HG03565 (cell line): ENCODE measurements around the gene ZDHHC8.

ENCODE experiments used
- ATAC-seq: cut with Tn5 transposase; IDR thresholded peaks from one replicate; pipeline ENCODE4 v1.9.1; 2021; ENCODE audit warnings: mild to moderate bottlenecking, moderate library complexity; ENCODE audit not compliant: unreplicated experiment

ZDHHC8 gene

DNA sequence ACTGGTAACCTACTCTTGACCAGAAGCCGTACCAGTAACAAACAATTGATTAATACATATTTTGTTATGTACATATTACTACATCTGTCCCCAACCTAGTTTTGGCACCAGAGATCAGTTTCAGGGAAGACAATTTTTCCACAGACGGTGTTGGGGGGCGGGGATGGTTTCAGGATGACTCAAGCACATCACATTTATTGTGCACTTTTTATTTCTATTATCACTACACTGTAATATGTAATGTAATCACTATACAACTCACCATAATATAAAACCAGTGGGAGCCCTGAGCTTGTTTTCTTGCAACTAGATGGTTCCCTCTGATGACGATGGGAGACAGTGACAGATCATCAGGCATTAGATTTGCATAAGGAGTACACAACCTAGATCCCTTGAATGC lies 36.1 kb upstream of the ZDHHC8 start:
- no peak for ATAC-seq

DNA sequence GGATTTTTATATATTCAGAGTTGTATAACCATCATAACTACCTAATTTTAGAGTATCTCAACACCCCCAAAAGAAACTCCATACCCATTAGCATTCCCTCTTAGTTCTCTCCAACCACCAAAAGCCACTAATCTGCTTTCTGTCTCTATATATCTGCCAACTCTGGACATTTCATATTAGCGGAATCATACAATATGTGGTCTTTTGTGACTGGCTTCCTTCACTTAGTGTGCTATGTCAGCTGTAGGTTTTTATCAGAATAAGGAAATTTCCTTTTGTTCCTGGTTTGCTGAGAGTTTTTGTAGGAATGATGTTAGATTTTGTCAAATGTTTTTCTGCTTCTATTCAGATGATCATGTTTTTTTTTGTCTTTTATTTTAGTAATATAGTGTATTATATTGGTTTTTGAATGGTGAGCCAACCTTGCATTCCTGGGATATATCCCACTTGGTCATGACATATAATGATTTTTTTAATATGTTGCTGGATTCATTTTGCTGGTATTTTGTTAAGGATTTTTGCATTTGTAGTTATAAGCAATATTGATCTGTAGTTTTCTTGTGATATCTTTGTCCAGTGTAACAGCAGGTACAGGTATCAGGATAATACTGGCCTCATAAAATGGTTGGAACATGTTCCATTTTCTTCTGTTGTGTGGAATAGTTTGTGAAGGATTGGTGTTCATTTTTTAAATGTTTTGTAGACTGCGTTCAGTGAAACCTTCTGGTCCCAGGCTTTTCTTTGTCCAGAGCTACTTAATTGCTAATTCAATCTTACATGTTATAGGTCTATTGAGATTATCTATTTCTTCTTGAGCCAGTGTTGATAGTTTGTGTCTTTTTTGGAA lies 34.8 kb upstream of the ZDHHC8 start:
- ATAC-seq = no peak

- ATAC-seq = no peak
Measured at GRCh38 chr22:20099099-20099711, 32.4 kb upstream of the ZDHHC8 start.

- no peak for ATAC-seq
Measured at GRCh38 chr22:20101638-20102037, 30.0 kb upstream of the ZDHHC8 start.

- ATAC-seq = no peak
Measured at GRCh38 chr22:20102203-20102780, 29.3 kb upstream of the ZDHHC8 start.

DNA sequence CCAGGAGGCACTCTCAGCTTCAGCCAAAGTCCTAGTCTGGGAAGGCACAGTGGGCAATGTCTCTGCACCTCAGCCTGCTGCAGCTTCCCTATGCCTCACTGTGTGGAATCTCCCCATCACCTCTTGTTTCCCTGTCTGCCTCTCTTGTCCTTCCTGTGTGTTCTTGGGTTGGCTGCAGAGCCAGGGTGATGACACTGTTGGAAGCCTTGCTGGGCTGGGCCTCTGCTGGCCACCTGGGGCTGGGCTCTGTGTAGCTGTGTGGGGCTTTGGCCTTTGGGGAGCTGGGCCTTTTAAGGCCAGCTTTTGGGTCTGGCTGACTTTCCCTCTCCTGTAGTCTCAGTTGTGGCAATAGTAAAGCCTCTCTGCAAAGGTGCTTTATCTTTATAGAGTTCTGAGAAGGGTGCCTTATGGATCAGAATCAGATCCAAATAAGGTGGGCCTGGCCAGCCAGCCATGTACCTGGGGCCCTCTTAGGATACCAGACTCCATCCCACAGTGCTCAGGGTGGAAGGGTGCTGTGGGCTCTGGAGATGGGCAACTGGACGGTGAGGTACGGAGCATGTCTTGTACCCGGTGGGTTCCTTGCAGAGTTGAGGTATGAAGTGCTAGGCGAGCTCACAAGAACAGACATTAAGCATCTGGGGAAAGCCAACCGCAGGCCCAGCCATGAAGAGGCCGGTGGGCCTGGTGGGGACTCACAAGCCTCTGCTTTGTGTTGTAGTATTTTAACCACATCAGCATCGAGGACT lies 26.0 kb upstream of the ZDHHC8 start:
- no peak for ATAC-seq

GRCh38 chr22:20106205-20106848 lies 25.3 kb upstream of the ZDHHC8 start:
- ATAC-seq = no peak

DNA sequence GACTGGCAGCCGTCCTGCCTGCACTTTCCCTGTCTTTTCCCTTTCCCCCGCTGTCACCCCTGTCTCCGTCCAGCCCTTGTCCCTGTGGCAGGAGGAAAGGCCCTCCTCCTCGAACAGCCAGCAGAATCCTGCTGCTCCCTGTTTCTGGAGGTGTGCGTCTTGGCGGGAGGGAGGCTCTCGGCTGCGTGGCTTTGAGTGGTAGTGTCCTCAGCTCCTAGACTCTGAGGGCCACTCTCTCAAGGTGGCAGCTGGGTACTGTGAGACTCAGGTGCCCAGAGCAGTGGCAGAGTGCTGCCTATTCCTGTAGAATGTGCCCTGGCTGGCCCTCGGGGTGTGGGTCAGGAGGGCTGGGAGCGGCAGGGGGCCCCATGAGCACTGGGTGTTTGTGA lies 24.8 kb upstream of the ZDHHC8 start:
- no peak for ATAC-seq

GRCh38 chr22:20107471-20107901 lies 24.1 kb upstream of the ZDHHC8 start:
- ATAC-seq = no peak

GRCh38 chr22:20107951-20108756 lies 23.4 kb upstream of the ZDHHC8 start:
- ATAC-seq = no peak

GRCh38 chr22:20108757-20109230 lies 22.8 kb upstream of the ZDHHC8 start:
- no peak for ATAC-seq

GRCh38 chr22:20109411-20110358 lies 21.9 kb upstream of the ZDHHC8 start:
- no peak for ATAC-seq

DNA sequence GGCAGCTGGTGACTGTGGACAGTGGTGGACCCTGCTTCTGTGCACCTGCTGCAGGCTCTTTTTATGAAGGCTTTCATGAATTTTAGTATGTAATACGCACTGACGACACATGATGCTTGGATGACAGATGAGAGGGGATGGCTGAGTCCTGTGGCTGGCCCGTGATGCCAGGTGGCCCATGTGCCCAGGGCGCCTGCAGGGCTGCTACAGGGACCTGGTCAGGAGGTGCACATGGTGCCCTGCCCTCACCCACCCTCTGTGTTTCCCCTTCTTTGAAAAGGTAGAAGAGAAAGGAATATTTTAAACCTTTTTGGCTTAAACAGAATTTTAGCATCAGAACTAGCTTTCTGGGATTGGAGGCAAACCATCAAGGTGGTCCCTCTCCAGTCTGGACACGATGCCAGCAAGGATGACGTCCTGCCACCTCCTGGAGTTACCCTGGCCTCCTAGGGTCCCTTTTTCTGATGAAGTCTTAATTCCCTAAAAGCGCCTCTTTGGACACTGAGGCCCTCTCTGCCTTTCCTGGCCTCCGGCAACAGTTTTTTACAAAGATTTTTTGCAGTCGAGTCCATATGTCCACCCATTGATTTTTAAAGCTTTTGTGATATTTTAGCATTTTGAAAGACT lies 21.1 kb upstream of the ZDHHC8 start:
- ATAC-seq = no peak

- ATAC-seq = no peak
Measured at GRCh38 chr22:20111045-20111688, 20.4 kb upstream of the ZDHHC8 start.

GRCh38 chr22:20111689-20112622 lies 19.6 kb upstream of the ZDHHC8 start:
- ATAC-seq = no peak

DNA sequence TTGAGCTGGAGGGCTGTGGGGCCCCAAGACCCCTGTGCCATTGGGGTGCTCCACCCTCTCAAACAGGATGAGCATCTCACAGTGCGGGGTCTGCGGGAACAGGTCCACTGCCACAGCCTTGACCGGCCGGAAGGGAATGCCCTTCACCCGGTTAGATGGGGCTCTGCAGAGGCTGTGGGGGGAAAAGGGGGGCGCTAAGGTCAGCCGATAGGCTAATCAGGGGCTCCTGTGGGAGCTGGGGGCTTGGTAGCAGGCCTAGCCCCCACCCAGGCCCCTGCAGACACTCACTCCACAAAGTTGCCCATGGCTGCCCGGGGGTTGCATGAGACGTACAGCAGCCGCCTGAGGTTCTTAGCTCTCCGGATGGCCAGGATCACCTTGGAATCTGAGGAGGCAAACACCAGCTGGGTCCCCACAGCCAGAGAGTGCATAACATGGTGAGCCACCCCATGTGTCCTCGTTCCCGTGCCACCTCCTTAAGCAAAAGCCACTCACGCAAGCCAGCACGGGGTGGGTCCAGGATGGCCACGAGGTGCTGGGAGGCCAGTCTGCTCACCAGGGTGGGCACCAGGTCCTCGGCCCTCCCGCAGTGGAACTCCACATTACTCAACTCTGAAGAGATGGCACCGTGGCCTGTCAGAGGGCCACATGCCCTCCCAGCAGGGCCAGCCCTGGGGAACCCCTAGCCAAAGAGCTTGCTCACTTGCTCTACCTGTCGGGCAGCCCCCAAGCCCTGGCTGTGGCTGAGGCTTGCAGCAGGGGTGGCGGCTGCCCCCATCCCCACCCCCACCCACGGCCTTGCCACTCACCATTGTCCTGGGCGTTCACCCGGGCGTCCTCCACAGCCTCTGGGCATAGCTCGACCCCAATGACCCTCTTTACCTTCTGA lies 18.7 kb upstream of the ZDHHC8 start:
- ATAC-seq = no peak
